Smooth muscle cell (in vitro differentiated cells): ENCODE measurements around the gene ARID5A. TPM values are rescaled to one million over a fixed set of nuclear protein-coding genes. Genes with fewer than 3 reads are reported as not detected.
A peak's percentile ranks its signal among the peaks of the same experiment; 100 is the strongest.

Experiments used
- DNase-seq: peaks from one replicate; lab custom pipeline; 2025; ENCODE audit not compliant: unreplicated experiment; lab: John Stamatoyannopoulos, UW
- H2AFZ ChIP-seq: fragments of 200-600 bp; sonication (generic); 2 replicates; pipeline ENCODE4 v1.6.0; 2016; ENCODE audit warnings: antibody characterized with exemption, low read depth, mild to moderate bottlenecking
- H3F3A ChIP-seq: fragments of 200-600 bp; sonication (generic); 2 replicates; pipeline ENCODE4 v1.6.0; 2017; ENCODE audit warnings: antibody characterized with exemption, low read depth
- H3K27ac ChIP-seq: fragments of 200-600 bp; sonication (generic); 2 replicates; pipeline ENCODE4 v1.5.1; 2016; ENCODE audit warnings: low read depth, mild to moderate bottlenecking
- H3K27me3 ChIP-seq: fragments of 200-600 bp; sonication (generic); 2 replicates; pipeline ENCODE4 v1.6.1; 2016; ENCODE audit warnings: low read depth, mild to moderate bottlenecking
- H3K36me3 ChIP-seq: fragments of 200-600 bp; sonication (generic); 2 replicates; pipeline ENCODE4 v1.5.1; 2016; ENCODE audit warnings: low read depth
- H3K4me1 ChIP-seq: fragments of 200-600 bp; sonication (generic); 2 replicates; pipeline ENCODE4 v1.5.1; 2016; ENCODE audit warnings: low read depth
- H3K4me2 ChIP-seq: fragments of 200-600 bp; sonication (generic); 2 replicates; pipeline ENCODE4 v1.6.0; 2016; ENCODE audit warnings: mild to moderate bottlenecking
- H3K4me3 ChIP-seq: fragments of 200-600 bp; sonication (generic); 2 replicates; pipeline ENCODE4 v1.5.1; 2016; ENCODE audit warnings: mild to moderate bottlenecking
- H3K79me2 ChIP-seq: fragments of 200-600 bp; sonication (generic); 2 replicates; pipeline ENCODE4 v1.6.0; 2016; ENCODE audit warnings: low read depth, mild to moderate bottlenecking
- H3K9ac ChIP-seq: fragments of 200-600 bp; sonication (generic); 2 replicates; pipeline ENCODE4 v1.6.0; 2016; ENCODE audit warnings: low read depth
- H3K9me3 ChIP-seq: fragments of 200-600 bp; sonication (generic); replicated peaks from 2 replicates; pipeline ENCODE4 v1.5.1; 2016; ENCODE audit warnings: low read depth
- H4K20me1 ChIP-seq: fragments of 200-600 bp; sonication (generic); 2 replicates; pipeline ENCODE4 v1.6.0; 2016; ENCODE audit warnings: low read depth
- WGBS: methylation state at CpG from one replicate; pipeline ENCODE4 v1.1.7; 2016; ENCODE audit warnings: low lambda C conversion rate; 5-methylcytosine and 5-hydroxymethylcytosine counted together
- polyA plus RNA-seq: library from polyadenylated mRNA; unstranded; fragments of >200 nt; fragmentation: Nextera tagmentation; extraction: Ambion mirVana; gene quantifications from 2 replicates; pipeline ENCODE4 v1.2.1, GENCODE V29; 2016
- total RNA-seq: library from RNA; depleted of rRNA; stranded (reverse); fragments of >200 nt; gene quantifications from 2 replicates; pipeline ENCODE4 v1.2.3, GENCODE V29; 2014
- TF ChIP-seq, protein P1 (sequence below): fragments of 200-600 bp; sonication (generic); IDR thresholded peaks from 2 replicates; pipeline ENCODE4 v1.5.1; 2017; ENCODE audit warnings: borderline replicate concordance, mild to moderate bottlenecking, antibody characterized with exemption; ENCODE audit not compliant: insufficient read depth, poor library complexity, severe bottlenecking

The ARID5A gene
- total and polyA plus RNA-seq, 2 experiments from 2014 or later, result 12.1 to 25.6 TPM

DNA sequence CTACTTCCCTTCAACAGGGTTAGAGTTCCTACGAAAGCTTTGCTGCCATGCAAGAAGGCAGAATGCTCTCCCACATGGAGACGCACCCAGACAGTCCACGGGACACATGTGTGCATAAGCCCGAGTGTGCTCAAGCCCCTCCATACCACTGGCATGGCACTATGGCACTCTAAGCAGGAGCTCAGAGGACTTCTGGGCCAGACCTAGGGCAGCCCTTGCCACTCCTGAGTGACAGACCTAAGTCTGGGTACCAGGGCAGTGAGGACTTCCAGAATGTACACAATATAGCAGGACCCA lies 11.4 kb upstream of the ARID5A start:
- DNase-seq, result no peak
- no peaks in the 10 kb centered on the region for H3K79me2 ChIP-seq
- no peak overlapping the region for H3K4me3 ChIP-seq
- H3F3A ChIP-seq, result no peaks in the 10 kb centered on the region
- no peaks in the 10 kb centered on the region for H3K9me3 ChIP-seq
- H3K4me2 ChIP-seq, result no peak overlapping the region
- WGBS, result 94% methylated on average over 4 of the region's 4 CpGs
- TF ChIP-seq, protein P1, sequence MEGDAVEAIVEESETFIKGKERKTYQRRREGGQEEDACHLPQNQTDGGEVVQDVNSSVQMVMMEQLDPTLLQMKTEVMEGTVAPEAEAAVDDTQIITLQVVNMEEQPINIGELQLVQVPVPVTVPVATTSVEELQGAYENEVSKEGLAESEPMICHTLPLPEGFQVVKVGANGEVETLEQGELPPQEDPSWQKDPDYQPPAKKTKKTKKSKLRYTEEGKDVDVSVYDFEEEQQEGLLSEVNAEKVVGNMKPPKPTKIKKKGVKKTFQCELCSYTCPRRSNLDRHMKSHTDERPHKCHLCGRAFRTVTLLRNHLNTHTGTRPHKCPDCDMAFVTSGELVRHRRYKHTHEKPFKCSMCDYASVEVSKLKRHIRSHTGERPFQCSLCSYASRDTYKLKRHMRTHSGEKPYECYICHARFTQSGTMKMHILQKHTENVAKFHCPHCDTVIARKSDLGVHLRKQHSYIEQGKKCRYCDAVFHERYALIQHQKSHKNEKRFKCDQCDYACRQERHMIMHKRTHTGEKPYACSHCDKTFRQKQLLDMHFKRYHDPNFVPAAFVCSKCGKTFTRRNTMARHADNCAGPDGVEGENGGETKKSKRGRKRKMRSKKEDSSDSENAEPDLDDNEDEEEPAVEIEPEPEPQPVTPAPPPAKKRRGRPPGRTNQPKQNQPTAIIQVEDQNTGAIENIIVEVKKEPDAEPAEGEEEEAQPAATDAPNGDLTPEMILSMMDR, result no peak
- H3K36me3 ChIP-seq, result no peaks in the 10 kb centered on the region
- H3K9ac ChIP-seq, result no peak overlapping the region
- H3K27me3 ChIP-seq, result peaks cover 4% of the 10 kb centered on the region
- no peak overlapping the region for H2AFZ ChIP-seq
- H3K27ac ChIP-seq, result no peak overlapping the region
- no peaks in the 10 kb centered on the region for H4K20me1 ChIP-seq
- peaks cover 17% of the 10 kb centered on the region for H3K4me1 ChIP-seq

DNA sequence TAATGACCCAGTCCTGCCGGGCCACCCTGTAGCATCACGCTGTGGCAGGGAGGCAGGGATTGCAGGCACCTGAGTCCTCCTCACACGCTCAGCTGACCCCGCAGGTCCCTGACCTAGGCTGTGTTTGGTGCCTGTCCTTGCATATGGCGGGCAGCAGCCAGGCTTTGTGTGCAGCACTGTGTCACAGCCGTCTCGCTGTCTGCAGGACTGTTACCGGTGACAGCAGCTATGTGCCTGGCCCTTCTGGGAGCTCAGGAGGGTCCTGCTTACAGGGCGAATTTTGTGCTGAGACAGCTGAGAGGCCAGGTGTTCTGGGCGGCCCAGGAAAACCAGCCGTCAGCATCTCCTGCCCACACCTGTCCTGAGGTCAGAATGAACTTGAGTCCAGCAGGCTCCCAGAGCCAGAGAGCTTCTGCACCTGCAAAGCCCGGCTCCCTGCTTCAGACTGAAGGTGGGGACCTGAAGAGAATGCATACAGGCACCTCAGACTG lies 10.4 kb upstream of the ARID5A start:
- H3K9me3 ChIP-seq, result no peaks in the 10 kb centered on the region
- H3K9ac ChIP-seq, result no peak overlapping the region
- no peaks in the 10 kb centered on the region for H3K79me2 ChIP-seq
- no peaks in the 10 kb centered on the region for H3F3A ChIP-seq
- H3K27ac ChIP-seq, result no peak overlapping the region
- no peak overlapping the region for H2AFZ ChIP-seq
- TF ChIP-seq, protein P1, result no peak
- H3K36me3 ChIP-seq, result no peaks in the 10 kb centered on the region
- no peaks in the 10 kb centered on the region for H4K20me1 ChIP-seq
- H3K27me3 ChIP-seq, result peaks cover 4% of the 10 kb centered on the region
- peaks cover 23% of the 10 kb centered on the region for H3K4me1 ChIP-seq
- DNase-seq, result no peak
- WGBS, result 98% methylated on average over 12 of the region's 12 CpGs
- no peak overlapping the region for H3K4me2 ChIP-seq
- H3K4me3 ChIP-seq, result no peak overlapping the region

DNA sequence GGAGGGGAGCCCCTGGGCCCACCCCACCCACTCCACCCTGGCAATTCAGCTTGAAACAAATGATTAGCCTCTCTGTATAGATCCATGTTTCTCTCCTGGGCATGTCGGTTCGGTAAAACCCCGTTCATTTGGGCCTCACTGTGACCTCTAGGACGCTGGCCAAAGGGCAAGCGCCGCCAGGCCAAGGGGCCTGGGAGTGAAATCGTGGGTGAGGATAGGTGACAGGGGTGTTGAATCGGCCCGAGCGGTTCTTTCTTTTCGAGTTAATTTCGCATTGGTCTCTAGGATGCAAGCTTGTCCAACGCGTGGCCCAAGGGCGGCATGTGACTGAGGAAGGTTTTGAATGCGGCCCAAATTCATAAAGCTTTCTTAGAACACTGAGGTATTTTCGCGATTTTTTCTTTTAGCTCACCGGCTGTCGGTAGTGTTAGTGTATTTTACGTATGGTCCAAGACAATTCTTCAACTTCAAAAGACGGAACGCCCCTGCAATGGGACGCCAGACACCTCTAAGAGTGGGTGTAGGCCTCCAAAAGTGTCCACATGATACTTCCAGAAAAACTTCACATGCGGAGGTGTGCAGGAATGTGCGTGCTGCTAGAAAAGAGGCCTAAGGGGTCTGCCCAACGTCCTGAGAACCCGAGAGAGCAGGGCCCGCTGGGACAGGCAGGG lies 9.8 kb upstream of the ARID5A start:
- Histone ChIP-seq H3K36me3 (no peaks in the 10 kb centered on the region), H3F3A (no peaks in the 10 kb centered on the region), H2AFZ (peak overlapping the region; percentile 91), H3K4me3 (peak overlapping the region; percentile 56), H3K9ac (peak overlapping the region; percentile 64), H3K79me2 (no peaks in the 10 kb centered on the region), H3K27me3 (peaks cover 4% of the 10 kb centered on the region), H3K9me3 (no peaks in the 10 kb centered on the region), H4K20me1 (no peaks in the 10 kb centered on the region), H3K4me1 (peaks cover 26% of the 10 kb centered on the region), H3K27ac (peak overlapping the region; percentile 35), H3K4me2 (peak overlapping the region; percentile 92)
- TF ChIP-seq, protein P1, result no peak
- DNase-seq, result no peak
- 82% methylated on average over 29 of the region's 29 CpGs for WGBS
